GM03348 (cell line): ENCODE results near the gene CFAP299.

Experiments used
- DNase-seq: peaks from one replicate; pipeline ENCODE4 v3.0.0; 2012; ENCODE audit warnings: low spot score

The CFAP299 gene

DNA sequence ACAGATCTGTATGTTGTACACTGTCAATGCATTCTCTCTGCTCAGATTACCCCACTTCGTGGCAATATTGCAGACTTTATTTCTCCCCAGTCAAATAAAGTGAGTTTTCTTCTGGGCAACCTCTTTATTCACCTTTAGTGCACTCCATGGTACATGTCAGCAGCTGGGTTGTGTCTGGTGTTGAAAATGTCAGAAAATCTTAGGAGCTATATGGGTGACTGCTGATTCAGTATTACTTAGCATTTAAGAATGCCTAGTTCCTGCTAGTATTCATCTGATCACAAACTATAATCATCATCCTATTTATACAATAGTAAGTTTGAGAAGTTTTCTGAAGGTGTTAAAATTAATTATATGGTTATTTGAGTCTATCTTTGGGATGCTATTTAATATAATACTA lies 112.5 kb downstream of the CFAP299 start:
- no peak for DNase-seq

DNA sequence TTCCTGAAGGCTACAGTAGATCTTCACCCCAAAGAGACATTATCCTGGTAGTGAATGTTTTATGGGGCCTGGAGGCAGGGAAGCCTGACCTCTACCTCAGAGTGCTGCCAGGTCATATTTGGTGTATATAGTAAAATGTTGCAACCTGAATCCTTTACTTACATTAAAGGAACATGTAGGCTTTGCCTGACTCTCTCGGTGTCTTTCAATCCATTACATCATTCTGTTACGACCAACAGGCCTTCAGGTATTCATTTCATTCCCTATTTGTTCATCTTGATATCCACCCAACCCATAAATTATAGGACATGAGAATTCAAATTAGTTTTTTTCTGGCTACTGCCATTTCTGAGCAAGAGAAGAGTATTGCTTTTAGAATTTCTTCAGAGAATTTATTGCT lies 116.5 kb downstream of the CFAP299 start:
- no peak for DNase-seq

DNA sequence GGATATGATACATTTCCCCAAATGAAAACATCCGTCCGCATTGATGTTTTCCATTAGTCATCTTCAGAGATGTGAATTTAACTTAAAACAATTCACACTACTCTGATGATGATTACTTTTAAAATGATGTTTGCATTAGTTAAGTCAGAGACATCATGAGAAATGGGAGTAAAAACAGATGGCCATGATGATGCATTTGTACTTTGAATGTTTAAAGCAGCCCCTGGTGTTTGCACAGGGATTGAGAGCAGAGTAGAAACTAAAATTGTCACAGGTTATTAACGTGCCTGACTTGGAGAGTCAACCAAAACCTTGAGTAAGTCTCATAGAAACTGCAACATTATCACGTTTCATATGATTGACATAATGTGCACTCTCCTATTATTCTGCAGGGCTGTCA lies 117.2 kb downstream of the CFAP299 start:
- DNase-seq, result no peak

DNA sequence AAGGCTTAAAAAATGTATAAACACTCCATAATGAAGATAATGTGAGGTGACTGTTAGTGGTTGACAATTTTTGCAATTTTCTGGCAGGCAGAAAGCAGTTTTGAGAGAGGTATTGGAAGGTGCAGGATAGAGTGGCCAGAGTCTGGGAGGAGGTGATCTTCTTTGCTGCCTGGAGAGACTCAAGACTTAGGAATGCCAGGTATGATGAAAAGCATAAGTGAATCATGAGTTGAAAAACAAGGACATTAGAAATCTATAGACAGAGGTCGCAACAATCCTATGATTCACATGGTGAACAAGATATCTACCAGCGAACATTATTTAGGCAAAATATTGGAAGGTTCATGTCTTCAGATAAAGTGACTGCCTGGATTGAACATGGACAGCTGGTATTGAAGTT lies 118.5 kb downstream of the CFAP299 start:
- DNase-seq, result no peak

DNA sequence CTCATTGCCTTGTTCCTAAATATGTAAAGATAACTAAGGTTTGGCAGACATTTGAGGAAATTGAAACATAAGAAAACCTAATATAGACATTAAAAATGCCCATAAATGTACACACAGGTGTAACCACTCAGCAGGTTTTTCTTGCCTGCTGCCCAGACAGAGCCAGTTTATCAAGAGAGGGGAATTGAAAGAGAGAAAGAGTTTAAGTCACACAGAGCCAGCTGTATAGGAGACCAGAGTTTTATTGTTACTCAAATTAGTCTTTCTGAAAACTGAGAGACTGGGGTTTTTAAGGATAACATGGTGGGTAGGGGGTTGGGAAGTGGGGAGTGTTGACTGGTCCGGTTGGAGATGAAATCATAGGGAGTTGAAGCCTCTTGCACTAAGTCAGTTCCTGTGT lies 119.0 kb downstream of the CFAP299 start:
- DNase-seq, result no peak

DNA sequence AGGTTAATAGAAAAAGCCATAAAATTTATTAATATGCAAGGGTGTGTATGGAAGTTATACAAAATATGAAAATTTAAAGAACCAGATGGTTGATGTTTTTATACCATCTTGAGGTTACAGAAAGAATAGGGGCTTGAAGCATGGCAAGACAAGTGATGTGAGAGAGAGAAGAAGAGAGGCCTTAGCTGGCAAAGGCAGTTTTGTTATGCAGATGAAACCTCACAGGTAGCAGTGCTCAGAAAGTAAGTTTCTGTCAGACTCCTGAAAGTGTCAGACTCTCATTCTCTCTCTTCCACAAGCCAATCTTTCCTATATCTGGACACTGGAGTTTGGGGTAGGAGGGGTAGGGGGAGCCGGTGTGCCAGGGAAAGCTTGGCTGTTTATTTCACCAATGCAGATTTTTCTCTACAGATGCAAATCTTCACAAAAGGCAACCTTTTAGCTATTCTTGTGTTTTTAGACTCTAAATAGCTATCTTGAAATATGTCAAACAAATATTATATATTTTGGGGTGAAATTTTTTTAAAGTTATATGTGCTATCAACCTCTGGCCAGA lies 124.5 kb downstream of the CFAP299 start:
- DNase-seq, result no peak

DNA sequence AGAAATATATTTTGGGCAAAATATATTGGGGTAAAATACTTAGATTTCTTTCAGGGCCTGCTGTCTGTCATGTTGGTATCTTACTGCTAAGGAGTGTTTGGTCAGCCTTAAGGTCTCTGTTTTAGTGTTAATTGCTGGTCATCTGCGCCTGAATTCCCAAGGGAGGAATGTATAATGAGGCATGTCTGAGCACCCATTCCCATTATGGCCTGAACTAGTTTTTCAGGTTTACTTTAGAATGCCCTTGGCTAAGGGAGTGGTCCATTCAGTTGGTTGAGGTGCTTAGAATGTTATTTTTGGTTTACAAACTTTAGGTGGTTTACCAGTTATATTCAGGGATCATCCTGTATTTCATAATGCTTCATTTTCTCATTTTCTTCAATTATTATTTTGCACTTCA lies 125.9 kb downstream of the CFAP299 start:
- no peak for DNase-seq

DNA sequence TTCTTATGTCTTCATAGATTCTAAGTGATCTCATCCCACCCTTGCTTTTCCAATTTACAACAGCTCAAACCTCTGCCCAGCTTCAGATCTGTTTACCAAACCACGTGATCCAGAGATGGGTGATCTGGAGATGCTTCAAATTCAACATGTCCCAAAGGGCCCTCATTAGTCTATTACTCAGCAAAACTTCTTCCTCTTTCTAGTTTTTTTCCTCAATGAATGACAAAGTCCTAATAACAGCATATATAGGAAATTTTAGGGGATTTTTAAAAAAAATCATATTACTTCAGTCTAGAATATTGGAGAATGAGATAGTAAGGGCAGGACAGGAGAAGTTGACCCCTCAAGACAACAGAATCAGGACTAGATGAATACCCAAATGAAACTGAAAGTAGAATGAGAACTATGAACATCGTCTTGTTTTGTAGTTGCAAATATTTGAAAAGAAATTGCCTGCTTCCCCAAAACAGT lies 127.1 kb downstream of the CFAP299 start:
- peak; percentile 9 for DNase-seq

DNA sequence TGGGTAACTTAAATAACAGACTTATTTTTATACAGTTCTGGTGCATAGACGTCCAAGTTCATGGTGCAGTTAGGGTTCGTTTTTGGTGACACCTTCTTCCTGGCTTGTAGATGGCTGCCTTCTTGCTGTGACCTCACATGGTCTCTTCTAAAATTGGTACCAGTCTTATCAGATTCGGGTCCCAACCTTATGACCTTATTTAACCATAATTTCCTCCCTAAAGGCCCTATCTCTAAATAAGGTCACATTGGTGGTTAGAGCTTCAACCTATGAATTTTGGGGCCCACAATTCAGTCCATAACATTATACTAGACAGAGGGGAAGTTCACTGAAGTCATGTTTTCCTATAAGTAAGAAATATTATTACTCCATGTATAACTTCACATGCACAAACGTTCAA lies 128.0 kb downstream of the CFAP299 start:
- no peak for DNase-seq

DNA sequence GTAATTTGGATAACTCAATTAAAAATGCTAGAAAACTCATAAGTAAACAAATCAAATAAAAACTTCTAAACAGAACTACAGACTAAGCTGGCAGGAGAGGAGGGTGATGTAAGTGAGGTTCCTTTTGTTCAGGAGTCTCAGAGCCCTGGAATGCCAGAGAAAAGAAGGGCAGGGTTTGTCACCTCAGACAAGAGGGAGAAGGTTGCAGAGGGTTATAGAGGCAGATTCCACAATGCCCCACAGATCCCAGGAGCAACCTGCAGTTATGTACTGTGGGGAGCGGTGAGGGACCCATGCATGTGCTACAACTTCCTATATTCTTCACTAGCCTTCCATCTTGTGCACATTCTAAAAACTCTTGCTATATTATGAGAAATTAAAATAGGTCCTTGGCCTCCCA lies 129.7 kb downstream of the CFAP299 start:
- DNase-seq, result no peak

DNA sequence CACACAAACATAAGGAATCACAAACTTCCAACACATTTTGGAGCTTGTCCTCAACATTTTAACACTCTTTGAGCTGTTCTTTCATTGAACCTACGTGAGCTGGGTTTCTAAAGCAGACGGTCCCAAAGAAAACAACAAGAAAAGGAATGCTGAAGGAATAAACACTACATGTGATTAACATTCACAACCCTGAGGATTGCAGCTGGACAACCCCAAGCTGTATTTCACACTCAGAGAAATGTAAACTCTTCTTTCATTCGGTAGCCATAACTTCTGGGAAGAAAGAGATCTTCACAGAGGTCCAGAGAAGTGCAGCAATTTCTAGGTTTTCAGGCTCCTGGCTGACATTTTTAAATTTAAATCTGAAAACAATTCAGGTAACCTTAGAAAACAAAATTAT lies 130.2 kb downstream of the CFAP299 start:
- DNase-seq, result no peak

DNA sequence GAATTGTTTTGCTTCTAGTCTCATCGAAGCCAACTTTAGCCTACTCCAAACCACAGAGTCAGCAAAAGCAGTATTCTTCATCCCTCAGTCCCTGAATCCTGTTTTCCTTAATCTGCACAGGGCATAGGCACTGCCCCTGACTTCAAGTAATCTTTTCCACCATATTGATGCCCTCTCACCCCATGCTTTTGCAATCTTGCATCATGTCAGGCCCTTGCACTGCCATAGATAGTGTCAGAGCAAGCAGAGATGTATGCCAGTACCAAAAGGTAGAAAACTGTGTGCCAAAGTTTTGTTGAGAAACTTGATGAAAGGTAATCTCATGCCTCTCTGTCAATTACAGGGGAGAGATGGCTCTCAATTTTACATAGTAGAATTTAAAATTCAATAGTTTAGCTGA lies 131.1 kb downstream of the CFAP299 start:
- no peak for DNase-seq

DNA sequence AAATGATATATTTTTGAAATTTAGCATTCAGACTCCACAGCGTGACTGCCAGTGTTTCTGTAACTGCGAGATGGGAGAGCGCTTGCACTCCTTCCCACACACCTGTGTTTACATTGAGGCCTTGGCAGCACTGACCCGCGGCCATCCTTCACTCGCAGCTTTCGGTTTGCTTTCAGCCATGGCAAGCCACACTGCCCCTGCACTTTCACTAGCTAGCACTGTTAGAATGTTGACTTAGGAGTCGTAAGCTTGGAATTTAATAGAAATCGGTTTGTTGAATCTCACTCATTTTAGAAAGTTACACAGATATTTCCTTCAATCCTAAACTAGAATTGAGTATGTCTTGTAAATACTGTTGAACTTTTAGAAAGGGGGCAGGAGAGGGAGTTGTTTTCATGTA lies 136.2 kb downstream of the CFAP299 start:
- DNase-seq, result peak; percentile 16

DNA sequence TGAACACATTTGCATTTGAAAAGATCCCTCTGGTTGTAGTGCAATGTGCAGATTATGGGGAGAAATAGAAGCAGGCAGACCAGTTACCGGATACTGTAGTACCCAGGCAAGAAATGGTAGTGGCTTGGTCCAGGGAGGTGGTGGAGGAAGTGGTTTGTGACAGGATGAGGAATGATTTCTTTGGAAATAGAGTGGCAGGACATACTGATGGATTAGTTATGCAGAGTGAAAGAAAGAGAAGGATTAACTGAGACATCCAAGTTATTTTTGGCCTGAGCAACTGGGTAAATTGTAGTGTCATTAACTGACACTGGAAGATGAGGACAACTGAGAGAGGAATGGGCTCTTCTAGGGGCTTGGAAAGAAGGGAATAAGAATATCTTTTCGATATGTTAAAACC lies 139.7 kb downstream of the CFAP299 start:
- DNase-seq, result no peak

DNA sequence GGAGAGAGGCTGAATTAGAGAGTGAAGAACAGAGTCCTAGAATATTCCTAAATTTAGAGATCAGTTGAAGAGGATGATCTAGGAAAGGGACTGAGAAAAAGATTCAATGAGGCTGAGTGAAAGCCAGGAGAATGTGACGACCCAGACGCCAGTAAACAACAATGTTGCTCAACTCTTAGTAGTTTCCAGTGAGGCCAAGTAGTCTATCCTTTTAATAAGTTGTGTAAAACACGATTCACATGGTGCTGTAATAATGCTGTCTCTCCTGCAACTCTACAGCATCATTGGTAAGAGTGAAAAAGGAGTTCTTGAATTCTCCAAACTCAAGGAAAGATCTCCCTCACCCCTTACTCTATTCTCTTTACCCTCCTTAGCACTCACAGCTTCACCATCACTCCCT lies 140.3 kb downstream of the CFAP299 start:
- no peak for DNase-seq

DNA sequence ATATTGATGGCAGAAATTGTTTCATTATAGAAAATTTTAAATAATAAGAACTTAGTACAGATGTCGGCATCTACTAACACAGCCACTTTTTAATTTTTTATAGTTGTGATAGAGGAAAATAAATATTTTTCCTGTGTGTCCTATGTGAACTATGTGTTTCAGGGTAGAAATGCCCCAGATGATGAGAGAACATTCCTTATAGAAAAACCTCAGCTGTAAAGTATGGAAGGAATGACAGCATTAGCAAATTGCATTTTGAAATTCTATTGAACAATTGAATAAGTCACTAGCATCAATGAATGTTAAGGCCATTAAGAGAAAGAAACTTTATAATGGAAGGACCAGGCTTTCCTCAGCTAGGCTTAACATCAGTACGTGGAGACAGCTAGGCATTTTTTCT lies 149.2 kb downstream of the CFAP299 start:
- DNase-seq, result no peak

DNA sequence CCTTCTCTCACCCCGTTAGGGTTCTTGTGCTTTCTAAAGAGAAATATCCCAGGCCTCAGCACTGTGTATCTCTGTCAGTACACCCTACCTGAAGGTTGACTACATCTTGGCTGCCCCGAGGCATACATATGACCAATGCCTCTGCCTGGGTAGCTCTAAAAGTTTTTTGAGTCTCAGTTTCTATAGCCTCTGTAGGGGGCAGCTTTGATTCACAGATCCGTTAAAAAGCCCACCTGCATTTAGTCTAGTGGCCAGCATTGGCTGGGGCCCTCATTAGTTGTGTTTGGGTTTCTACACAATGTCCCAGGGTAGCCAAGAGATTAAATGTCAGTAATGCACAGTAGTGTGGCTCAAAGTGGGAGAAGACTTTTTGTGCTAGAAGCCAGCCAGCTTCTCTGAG lies 151.1 kb downstream of the CFAP299 start:
- no peak for DNase-seq

DNA sequence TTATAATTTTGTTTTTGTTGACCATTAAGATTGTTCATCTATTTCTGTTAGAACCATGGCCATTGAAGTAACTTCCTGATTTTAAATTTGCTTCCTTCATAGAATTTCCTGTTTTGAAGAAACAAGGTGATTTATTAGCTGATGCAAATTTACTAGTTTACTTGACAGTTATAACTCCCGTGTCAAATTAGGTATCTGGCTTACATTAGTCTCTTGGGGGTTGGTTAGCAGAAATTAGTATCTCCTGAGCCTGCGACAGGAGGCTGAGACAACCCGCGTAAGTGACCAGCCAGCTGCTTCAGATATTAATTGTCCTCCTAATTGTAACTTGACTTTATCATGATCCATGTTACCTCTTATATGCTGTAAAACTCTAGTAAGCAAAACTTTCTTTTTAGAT lies 154.3 kb downstream of the CFAP299 start:
- DNase-seq, result no peak

DNA sequence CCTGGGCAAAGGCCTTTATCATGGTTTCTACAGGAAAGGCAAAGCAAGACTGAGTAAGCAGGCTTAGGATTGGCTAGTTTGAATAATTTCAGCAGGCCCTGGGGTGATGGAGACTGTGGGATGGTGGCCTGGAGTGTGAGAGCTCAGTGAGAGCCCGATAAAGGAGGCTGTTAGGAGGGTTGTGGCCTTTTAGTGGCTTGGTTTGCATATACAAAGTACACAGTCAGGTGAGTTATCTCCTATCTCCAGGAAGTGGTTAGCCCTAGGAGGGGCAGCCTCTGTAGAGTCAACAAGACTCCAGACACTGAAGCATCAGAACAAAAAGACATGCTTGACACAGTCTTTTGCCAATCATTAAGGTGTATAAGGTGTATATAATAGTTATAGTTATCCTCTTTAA lies 157.2 kb downstream of the CFAP299 start:
- DNase-seq, result no peak

DNA sequence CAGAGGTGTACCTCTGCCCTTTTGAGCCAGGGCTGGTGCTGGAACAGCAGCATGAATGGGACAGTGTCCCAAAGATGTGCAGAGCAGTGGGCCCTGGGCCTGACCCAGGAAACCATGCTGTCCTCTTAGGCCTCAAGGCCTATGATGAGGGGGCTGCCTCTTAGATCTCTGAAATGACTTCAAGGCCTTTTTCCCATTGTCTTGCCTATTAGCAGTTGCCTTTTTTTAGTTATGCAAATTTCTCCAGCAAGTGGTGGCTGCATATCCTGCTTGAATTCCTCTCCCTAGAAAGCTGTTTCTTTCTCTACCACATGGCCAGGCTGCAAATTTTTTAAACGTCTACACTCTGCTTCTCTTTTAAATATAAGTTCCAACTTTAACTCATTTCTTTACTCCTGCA lies 160.3 kb downstream of the CFAP299 start:
- no peak for DNase-seq

DNA sequence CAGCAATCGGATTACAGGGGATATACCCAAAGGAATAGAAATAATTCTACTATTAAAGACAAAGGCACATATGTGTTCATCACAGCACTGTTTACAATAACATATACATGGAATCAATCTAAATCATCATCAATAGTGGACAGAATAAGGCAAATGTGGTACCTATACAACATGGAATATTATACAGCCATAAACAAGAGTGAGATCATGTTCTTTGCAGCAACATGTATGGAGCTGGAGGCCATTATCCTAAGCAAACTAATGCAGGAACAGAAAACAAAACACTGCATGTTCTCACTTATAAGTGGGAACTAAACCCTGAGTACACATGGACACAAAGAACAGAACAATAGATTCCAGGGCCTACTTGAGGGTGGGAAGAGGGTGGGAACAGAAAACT lies 163.2 kb downstream of the CFAP299 start:
- DNase-seq, result no peak

DNA sequence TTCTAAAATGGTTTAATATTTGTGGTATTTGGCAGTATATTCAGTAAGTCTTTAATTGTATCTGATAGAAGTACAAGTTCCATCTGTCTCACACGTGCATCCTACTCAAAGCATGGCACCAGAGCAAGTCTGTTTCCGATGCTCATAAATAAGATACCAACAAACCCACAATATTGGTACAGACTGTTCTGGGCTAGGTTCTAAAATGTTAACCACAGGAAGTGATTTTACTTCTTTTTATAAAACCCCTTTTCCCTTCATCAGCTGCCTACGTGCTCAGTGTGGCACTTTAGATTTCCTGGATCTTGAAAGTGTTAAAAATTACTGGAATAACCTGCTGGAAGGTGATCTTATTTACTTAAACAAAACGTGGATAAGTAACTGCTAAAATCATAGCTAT lies 165.1 kb downstream of the CFAP299 start:
- DNase-seq, result peak; percentile 7

DNA sequence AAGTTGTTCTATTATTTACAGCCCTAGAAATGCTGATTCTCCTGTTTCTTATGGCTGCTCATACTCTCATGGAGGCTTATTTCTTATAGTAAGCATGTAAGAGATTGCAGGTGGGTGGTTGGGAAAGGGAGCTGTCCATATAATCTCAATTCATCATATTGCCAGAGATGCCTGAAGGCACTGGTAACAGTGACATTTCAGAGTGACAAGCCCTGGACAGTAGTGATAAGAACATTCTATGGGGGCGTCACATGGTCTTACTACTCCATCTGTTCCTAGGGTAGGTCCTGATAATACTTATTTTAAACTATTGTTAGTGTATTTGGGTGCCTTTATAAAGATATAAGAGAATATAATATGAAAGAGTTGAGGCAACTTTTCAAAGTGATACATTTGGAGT lies 171.5 kb downstream of the CFAP299 start:
- DNase-seq, result no peak

DNA sequence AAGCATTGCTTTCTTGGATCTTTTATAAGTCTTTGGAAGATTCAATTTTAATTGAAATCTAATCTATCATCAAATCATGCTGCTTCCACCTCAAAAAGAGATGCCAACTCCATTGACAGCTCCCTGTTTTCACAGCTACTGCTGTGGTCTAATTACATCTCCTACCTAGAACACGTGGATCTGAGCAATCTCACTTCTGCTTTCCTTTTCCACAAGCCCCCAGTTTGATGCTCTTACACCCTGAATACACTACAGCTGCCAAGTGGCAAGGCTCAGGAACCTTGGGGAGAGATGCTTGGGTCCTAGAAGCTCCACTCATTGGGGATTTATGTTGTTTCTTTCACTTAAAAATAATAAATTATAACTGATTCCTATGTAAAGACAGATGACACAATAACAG lies 172.0 kb downstream of the CFAP299 start:
- DNase-seq, result no peak

DNA sequence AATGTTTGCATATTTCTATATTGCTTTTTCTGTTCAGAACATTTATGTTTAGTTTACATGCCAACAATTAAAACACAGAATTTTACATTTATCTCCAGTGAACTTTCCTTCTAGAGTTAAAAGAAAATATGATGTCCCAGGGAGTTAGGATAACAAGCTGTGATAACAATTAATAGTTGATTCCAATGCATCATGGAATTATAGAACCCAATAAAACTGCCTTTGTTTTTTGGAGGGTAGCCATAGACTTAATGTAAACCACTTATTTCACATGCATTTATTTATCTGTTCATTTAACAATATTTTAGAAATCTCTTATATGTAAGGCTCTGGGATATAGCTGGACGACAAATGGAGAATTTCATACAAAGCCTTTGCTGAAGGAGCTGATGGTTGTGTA lies 180.0 kb downstream of the CFAP299 start:
- no peak for DNase-seq
